SHP77 treated with DMSO at 0.1 percent for 48 hours (cell line): ENCODE results near the gene GBGT1.

Source experiments
- DNase-seq: peaks from one replicate; lab custom pipeline; 2025; lab: John Stamatoyannopoulos, UW

Gene GBGT1

DNA sequence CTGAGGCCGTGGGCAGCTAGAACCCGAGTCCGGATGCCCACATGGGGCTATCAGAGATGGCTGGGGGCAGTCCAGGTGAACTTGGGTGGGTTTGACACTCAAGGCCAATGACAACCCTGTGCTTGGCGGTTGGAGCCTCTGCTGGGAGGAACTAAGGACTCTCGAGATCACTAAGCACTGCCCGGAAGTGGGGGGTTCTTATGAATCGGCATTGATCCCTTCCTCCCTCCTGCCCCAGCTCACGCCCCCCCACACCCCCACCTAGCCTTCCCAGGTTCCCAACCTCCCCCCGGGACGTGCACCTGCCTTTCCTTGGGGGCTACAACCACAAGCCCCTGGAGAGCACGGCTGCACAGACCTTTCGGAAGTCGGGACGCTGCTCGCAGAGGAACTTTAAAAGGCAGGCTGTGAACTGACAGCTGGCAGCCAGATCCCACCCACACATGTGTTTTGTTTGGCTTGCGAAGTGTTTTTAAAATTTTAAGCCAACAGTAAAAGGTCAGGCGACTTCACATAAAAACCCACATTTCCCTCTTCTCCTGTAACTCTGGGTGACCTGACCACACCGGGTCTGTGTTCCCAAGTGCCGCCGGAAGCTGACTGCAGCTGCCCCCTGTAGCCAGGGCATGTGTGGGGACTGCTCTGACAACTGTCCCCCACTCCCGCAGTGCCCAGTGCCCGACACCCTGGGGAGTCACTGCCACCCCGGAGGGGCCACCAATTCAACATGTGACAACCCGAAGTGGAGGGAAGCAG, 37.6 kb downstream of the GBGT1 start:
- DNase-seq = no peak

DNA sequence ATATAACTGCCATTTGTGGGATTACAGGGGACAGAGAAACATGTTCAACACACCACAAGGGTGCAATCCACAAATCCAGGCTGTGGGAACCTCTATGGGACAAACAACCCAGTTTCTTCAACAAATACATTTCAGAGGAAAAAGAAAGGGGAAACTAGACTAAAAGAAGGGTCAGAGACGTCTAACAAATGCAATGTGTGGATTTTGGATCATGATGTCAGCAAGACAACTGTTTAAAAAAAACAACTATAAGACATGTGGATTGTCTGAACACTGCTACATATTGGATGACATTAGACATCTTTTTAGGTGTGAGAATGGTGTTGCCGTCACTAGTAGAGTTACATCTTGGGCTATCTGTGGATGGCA, 38.8 kb downstream of the GBGT1 start:
- DNase-seq = no peak

DNA sequence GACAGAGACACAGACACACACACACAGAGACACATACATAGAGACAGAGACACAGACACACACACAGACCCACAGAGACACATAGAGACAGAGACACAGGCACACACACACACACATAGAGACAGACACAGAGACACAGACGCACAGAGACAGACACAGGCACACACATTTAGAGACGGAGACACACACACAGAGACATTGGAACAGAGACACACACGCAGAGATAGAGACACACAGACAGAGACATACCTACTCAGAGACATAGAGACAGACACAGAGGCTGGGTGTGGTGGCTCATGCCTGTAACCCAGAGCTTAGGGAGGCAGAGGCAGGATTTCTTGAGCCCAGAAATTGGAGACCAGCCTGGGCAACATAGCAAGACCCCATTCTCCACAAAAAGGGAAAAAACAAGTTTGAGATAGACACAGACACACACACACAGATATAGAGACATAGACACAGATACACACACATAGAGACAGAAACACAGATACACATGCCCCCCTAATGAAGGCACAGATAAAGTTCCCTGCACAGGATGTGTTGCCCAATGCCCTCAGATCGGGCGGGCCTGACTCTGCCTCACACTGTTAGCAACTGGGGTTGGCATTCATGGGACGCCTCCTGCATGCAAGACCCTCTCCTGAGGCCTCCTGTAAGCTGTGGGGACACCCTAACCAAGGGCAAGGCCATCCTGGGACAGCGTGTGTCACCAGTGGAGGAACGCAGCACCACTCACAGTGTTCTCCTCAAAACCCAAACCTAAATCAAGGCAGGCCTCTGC, 39.4 kb downstream of the GBGT1 start:
- no peak for DNase-seq

DNA sequence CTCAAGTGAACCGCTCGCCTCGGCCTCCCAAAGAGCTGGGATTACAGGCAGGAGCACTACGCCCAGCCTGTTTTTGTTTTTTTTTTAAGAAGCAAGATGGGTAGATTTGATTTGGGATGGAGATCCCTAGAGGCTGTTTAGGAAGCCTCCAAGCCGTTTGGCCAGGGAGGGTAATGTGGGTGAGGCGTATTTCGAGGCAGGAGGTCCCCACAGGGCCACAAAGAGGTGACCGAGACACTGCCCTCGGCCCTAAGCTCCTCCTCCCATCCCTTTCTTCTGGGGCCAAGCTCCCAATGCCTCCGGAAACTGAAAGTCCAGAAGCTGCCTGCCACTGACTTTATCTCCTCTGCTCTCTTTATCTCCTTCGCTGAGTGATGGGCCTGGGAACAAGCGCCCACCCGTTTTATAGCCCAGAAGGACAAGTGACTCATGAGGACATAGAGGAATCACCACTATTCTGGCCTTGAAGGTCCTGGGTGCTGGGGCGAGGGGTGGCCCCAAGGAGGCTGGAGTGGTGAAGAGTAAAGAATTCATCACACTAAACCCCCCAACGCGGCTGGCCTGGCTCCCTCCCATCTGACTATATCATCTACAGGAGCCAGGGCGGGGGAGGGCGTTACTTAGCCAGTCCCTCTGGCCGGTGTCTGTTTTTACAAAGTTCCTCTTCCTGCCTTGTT, 40.6 kb downstream of the GBGT1 start:
- DNase-seq = no peak

DNA sequence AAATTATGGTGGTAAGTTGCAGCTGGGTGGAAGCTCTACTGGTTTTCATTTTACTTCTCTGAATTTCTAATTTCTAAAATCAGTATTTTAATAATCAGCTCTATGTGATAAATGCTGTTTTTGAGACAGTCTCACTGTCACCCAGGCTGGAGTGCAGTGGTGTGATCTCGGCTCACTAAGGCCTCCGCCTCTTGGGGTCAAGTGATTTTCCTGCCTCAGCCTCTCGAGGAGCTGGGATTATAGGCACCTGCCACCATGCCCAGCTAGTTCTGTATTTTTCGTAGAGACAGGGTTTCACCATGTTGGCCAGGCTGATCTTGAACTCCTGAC, 41.1 kb downstream of the GBGT1 start:
- no peak for DNase-seq

DNA sequence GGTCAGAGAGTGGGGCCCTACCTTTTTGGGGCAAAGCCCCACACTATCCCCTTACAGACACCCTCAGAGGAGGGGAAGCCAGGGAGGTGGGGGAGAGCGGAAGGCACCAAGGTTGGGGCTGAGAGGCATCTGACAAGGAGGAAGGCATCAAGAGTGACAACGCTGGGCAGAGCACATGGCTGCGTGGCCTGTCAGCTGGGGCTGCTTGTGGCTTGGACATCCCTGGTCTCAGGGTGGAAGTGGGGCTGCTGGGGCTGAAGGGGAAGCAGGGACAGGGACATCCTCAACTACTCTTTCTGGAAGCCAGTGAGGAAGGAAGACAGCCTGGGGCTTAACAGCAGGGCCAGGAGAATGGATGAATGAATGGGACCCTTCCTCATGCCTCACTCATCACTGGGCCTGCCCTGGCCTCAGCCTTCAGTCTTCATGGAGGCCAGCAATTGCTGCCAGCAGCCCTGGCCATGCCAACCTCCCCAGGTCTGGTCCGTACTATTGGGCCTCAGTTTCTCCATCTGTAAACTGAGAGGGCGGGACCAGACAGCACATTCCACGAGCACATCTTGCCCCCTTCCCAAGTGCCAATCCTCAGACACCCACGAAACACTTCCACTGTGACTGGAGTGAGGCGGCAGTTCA, 41.7 kb downstream of the GBGT1 start:
- no peak for DNase-seq

DNA sequence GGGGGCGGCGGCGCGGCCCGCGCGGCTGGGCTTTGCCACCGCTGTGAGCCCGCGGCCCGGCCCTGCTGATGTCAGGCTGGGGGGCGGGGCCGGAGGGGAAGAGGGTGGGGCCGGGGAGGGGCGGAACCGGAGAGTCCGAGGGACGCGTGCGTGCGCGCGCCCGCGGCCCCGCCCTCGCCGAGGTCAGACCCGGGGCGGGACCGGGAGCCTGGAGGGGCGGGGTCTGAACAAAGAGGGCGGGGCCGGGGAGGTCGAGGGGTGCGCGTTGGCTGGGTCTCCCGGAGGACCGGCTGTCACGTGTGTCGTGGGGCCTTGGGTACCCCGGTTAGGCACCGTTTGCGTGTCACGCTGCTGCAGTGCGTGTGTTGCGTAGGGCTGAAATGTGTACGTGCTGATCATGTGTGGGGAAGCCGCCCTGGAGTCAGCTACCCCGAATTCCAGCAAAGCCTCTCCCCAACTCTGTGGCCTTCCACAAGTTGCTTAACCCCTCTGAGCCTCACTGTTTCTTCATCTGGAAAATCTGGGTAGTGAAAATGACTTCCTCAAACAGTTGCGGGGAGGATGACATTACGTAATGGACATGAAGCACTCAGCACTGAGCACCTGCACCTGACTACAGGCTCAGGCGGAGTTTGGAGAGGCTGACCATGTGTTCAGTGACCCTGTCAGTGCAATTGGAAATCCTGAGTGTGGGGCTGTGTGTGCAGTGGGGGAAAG, 42.4 kb downstream of the GBGT1 start, which contains the start of gene RALGDS:
Gene RALGDS (minus strand): TSS at position 43 of the 717 bp plus-strand sequence. CDS start 86 bp downstream, outside the sequence.
- peak; percentile 58 for DNase-seq

DNA sequence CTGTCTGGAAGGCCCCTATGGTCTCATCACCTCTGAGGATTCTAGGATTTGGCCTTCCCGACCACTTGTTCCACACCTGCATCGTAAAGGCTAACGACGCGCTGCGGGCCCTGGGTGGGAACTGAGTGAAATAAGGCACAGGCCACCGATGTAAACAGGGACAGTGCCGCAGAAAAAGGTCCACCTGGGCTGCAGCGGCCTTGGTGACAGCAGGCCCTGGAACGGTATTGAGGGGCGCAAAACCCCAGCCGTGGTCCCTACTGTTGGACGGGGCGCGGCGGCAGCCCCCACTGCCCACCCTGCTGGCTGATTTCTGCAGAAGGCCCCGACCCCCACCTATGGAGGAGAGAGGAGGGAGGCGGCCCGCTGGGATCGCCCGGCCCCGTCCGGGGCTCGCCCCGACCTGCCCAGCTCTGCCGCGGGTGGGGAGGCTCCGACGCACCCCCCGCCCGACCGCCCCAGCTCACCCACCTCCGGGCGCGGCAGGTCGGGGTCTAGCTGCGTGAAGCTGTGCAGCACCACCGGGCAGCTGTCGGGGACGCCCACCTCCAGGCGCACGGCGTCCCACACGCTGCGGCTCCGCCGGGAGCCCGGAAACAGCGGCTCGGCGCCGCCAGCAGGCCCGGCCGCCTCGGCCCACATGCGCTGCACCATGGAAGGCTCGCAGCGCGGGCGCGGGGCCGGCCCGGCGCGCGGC, 43.1 kb downstream of the GBGT1 start:
- no peak for DNase-seq

DNA sequence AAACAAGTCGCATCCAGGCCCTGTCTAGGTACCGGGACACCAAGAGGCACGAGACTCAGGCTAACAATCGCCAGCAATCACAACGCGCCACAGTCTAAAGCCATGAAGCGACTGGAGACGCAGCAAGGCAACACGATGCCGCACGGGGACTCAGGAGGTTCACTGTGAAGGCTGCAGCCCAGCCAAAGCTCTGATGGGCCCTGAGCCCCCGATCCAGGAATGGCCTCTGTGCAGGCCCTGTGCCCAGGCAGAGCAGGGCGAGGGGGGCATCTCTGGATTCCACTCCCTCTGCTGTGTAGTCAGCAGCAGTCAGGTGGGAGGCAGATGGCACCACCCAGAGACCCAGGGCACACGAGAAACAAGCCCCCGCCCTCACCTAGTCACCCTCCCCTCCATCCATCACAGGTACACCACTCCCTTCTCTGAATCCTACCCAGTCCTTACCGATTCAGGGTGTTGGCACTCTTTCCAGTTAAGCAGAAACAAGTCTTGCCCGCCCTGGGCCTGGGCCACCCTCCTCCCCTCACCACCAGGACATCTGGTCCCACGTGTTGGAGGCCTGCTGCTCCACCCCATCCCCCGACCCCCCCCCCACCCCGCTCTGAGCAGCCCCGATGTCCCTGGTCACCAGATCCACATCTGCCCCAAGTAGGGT, 43.7 kb downstream of the GBGT1 start:
- DNase-seq = no peak

DNA sequence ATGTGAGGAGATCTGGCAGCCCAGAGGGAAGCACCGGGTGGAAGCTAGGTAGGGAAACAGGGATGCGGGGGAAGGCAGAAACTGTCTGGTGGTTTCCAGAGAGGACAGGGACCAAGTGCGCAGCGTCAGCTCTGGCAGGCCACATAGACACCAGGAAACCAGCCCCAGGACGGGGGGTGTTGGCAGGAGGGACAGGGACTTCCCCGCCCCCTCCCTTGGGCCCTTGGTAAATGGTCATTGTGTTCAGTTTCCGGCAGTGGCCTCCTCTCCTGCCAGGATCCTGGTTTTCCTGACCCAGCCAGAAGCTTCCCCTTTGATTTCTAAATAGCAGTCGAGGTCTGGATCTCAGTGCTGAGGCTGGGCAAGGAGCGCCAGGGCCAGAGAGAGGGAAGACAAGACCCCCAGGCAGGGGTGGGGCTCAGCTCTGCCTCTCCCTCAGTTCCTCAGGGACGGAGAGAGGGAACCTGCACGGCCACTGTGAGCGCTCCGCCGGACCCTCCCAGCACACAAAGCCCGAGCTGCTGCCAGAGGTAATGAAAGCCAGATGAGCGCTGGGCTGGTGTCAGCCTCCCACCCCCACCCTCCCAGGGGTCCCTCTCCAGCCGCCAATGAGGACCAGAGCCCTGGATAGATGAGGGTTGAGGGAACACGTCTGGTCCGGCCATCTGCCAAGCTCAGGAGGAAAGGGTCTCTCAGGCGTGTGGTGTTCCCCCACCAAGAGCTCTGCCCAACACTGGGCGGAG, 44.4 kb downstream of the GBGT1 start:
- DNase-seq = no peak

DNA sequence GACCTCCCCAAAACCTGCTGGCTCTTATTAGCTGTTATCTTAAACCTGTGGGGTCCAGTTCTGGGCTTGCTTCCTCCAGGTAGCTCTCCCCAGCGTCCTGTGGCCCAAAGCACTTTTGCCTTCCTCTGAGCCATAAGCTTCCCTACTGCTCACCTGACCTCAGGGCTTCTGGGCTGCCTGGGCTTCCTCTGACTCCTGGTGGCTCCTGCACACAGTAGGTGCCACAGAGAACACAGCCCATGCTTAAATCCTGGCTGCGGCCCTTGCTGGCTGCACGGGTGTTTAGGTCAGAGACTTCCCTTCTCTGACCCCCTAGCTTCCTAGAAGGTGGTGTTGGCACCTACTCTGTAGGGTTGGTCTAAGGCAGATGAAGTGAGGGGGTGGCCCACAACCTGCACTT, 45.1 kb downstream of the GBGT1 start:
- no peak for DNase-seq

DNA sequence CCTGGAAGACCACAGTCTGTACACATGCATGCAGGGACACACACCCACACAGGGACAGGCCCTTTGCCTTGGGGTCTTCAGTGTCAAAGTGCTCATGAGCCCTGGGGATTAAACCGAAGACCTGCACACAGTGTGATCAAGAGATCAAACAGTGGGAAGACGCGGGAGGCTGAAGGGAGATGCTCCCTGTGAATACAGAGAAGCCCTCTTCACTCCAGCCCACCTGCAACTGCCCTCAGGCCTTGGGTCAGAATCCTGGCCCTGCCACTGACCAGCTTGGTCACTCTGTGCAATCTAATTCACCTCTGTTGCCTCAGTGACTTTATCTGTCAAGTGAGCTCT, 45.6 kb downstream of the GBGT1 start:
- no peak for DNase-seq

DNA sequence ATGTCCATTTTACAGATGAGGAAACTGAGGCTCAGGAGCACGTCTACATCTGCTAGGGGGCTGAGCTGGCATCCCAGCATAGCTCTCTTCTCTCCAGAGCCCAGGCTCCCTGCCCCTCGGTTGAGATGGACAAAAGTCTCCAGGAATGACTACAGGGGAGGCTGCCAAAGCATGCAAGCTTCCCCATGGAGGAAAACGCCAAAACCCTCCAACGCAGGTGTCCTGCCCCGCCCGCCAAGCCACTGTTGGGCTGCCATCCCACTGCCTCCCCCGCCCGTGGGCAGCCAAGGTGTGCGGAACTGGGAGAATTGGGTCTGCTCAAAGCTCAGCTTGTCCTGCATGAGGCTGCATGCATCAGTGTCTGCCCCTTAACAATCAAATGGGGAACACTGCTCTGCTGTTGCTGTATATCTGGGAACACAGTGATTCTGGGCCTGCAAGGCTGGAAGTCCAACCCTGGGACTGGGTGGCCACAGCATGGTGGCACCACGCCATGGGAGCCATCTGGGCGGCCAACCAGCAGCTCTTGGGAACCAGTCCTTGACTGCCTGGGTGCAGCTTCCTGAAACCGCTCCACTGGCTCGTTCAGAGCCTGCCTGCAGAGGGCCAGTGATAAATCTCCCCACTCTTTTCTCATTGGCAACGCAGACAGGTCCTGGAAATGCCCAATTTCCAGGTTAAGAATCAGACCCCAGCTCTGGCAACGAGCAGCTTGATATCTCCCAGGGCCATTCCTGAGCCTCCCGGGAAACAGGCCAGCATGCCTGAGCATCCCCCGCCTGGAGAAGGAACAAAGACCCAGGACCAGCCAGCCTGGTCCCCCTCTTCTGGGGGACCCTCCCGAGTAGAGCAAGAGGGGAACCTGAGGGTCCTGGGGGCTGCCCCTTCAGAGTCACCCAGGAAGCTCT, 46.2 kb downstream of the GBGT1 start:
- DNase-seq = no peak

DNA sequence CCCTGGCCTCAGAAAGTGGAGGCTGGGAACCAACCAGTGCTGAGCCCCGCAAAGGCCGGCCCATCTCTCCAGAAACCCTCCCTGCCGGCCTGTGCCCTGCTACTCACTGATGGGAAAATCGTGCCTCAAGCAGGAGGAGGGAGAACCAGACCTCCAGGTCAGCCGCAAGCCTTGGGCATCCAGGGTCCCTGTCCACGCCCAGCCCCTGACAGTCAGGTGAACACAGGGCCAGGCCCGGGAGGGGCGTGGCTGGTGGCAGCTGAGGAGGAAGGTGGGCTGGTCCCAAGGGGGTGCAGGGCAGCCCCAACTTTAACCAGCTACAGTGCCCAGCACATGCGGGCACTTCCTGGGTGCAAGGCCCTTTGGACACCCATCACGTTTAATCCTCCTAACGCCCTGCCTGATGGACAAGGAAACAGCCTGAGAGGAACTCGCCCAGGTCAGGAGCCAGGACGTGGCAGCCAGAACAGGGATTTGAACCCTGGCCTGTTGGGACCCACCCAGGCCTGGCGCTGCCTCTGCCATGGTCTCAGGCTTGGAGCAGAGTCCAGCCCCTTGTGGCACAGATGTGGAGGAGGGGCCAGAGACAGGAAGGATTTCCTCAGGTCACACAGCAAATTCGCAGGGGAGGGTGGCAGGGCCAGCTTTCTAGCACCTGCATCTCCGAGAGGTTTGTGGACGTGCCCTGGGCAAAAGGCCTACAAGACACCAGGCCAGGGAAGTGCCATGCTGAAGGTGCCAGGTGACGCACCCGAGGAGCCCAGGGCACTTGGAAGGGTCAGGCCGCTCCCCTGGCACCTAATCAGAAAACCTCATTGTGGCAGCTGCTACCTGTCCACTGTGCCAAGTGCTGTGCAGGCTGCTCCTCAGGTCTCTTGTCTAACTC, 47.1 kb downstream of the GBGT1 start:
- no peak for DNase-seq

DNA sequence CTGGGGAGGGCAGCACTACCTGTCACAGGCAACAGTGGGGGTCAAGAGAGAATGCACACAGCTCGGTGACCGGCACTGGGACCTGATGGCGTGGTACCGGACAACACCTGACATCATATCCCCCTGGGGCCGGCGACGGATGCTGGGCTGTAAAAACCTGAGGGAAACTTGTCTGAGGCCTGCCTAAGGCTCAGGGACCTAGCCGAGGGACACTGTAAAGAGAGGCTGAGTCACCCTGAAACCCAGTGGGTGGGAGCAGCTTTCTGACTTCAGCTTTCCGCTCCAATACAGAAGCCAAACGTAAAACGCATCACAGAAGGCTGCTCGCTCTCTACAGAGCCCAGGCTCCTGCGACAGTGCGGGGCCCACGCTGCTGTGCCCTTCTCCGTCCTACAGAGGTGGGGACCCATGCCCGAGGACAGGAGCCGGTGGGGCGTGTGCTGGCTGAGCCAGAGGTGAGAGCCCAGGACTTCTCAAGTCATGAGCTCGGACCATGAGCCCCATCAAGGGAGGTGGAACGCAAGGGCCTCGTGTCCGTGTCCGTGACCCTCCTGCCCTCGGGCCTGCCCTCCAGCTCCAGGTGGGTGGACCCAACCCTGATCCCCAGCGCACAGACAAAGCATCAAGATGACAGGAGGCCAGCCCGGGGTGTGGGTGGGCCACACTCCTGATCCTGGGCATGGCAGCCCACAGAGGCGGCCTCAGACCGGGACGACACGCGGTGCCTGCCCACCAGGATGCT, 47.9 kb downstream of the GBGT1 start:
- DNase-seq = no peak

DNA sequence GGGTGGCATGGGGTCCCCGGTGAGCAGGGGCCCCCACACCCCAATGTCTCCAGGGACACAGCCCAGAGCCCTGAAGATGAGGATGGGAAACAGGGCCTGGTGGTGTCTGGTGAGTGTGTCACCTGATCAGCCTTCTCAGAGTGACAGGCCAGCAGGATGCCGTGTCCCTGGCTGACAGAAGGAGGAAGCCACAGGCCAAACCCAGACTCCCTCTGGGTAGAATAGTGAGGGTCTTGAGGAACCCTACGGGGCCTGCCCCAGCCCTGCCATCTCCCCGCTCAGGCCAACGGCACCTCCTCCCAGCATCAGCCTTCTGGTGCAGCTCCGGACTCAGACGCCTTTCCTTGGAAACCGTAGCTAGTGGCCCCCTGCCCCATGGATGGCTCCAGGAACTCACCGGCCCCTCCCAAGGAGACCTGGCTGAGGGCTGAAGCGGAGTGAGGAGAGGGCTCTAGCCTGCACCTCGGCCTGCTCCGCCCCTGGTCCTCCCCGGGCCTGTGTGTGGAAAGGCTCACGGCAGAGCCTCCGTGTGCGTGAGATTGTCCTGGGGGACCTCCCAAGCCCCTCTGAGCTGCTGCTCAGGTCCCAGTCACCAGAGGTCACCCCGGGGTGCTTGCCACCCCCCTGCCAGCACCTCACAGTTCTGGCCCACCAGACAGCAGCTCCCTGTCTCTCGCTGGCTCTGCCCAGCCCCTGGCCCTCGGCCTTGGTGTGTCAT, 48.7 kb downstream of the GBGT1 start:
- no peak for DNase-seq
